C4-2B (cell line): Measurements from ENCODE around the gene SLC16A1.
"Not testable (repeated sequence)": the region's sequence is repeated elsewhere in the genome, so short reads cannot be mapped to it uniquely, and the experiment has no call there.

Experiments used
- H3K27ac ChIP-seq: fragments of 450-650 bp; 2 replicates; pipeline ENCODE4 v1.5.1; 2017
- CTCF ChIP-seq: fragments of 450-650 bp; conservative IDR thresholded peaks from 2 replicates; pipeline ENCODE4 v1.5.1; 2017; ENCODE audit warnings: mild to moderate bottlenecking
- ZFX ChIP-seq: fragments of 450-650 bp; IDR thresholded peaks from 2 replicates; pipeline ENCODE4 v1.6.1; 2017

Gene SLC16A1, protein sequence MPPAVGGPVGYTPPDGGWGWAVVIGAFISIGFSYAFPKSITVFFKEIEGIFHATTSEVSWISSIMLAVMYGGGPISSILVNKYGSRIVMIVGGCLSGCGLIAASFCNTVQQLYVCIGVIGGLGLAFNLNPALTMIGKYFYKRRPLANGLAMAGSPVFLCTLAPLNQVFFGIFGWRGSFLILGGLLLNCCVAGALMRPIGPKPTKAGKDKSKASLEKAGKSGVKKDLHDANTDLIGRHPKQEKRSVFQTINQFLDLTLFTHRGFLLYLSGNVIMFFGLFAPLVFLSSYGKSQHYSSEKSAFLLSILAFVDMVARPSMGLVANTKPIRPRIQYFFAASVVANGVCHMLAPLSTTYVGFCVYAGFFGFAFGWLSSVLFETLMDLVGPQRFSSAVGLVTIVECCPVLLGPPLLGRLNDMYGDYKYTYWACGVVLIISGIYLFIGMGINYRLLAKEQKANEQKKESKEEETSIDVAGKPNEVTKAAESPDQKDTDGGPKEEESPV

DNA sequence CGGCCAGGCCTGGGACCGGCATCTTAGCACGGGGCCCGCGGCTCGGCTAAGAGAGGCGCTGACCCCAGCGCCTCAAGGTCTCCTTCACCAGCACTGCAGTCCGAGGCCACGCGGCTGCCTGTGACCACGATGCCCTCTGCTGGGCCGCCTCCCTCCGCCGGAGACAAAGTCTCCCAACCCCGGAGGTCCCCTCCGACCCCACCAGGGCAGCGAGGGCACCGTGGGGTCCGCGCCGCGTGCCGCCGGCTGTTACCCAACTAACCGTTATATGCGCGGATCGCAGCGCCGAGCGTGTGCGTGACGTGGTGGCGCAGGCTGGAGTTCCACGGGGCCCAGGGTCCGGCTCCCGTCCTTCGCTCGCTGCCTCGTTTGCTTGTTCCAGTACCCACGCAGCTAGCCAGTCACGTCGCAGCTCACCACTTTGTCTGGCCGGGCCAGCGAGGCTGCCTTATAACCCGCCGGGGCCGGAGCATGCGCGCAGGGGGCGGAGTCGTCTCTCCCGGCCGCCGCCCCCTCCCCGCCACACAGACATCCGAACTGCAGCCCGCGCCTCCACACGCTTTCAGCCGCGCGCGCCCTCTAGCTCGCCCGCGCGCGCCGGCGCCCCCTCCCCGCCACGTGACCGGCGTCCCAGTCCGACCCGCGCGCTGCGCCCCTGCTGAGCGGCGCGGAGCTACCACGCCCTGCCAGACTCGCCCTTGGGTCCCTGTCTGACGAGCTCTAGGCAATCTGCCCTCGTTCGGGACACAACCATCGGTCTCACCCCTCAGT, at the start of gene SLC16A1:
TSS of gene SLC16A1 (minus strand) at position 424 of the 771 bp plus-strand sequence. CDS start 26,888 bp downstream, outside the sequence.
- H3K27ac ChIP-seq, result peak within 1 kb of the TSS; percentile 87
- TF ChIP-seq ZFX (peak; percentile 70), CTCF (peak; percentile 62)

GRCh38 chr1:113003751-113004690, 48.0 kb upstream of the SLC16A1 start:
- no peak for TF ChIP-seq CTCF
- TF ChIP-seq ZFX, result no peak

DNA sequence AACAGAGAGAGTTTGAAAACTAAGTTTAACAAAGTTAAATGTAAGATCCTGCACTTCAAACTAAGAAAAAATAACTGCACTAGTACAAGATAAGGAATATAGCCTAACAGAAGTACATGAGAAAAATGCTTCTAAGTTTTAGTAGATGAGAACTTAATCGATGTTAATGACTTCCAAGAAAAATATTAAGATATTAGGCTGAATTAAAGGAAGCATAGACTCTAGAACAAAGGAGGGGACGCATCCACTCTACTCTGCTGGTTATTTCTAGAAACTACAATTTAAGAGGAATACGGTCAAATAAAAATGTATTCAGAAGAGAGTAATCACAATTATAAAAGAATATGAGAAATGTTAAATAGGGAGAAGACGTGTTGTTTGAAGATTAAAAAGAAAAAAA, 46.3 kb upstream of the SLC16A1 start:
- H3K27ac ChIP-seq, result no peak overlapping the region
- TF ChIP-seq CTCF, result no peak
- no peak for TF ChIP-seq ZFX

More at GRCh38 chr1:113003751-113004690, 48.0 kb upstream of the SLC16A1 start:
- no peak overlapping the region for H3K27ac ChIP-seq

DNA sequence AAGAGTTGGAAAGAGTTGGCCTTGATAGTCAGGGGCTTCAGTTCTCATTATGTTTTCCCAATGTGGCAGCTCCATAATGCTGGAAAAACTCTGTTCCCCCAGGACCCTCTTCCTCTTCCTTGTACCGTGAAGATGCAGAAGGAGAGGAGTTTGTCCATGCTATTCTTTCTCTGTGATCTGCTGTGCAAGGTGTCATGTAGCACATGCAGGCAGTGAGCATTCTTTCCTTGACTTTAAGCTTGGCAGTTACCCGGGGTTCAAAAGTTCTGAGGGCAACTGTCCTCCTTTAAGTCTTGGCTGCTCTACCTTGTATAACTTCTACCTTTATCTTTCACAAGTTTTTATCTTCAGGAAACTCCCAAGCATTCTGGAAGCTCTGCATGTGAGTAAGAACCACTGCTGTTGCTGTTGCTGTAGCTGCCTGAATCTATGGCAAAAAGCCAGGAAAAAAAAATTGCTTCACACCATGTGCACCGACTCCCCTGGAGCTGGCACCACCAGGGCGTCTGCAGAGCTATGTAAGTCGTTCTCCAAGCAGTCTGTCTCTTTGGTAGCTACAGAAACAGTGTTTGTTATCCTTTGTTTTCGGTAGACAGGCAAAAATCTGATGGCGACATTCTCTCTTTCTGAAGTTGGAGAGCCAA, 42.7 kb upstream of the SLC16A1 start:
- TF ChIP-seq CTCF, result no peak
- TF ChIP-seq ZFX, result no peak
- no peak overlapping the region for H3K27ac ChIP-seq

- TF ChIP-seq CTCF (no peak), ZFX (no peak)
- H3K27ac ChIP-seq, result no peak overlapping the region
These were observed 41.8 kb upstream of the SLC16A1 start for GRCh38 chr1:112997781-112998180.

DNA sequence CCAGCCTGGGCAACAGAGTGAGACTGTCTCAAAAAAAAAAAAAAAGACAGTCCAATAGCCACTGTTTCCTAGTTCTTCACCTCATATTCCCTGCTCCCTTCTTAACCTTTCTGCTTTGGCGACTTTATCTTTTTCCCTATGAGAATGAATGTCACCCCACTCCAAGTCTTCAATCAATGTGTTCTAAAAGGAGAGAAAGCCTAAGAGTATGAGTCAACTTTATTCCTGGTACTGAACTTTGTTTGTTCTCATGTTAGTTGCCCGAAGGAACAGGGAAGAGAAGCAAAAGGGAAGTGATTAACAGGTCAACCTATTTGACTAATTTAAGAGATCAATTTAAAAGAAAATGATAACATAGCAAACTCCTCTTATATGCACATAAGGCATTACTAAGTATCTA, 39.9 kb upstream of the SLC16A1 start:
- TF ChIP-seq ZFX (no peak), CTCF (no peak)
- no peak overlapping the region for H3K27ac ChIP-seq

DNA sequence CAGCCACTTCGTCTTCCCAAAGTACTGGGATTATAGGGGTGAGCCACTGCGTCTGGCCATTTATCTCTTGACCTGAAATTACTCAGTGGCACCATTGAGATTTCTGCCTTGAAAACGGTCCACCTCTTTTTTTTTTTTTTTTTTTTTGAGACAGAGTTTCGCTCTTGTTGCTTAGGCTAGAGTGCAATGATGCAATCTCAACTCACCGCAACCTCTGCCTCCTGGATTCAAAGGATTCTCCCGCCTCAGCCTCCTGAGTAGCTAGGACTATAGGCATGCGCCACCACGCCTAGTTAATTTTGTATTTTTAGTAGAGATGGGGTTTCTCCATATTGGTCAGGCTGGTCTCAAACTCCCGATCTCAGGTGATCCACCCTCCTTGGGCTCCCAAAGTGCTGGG, 39.0 kb upstream of the SLC16A1 start:
- not testable (repeated sequence) for H3K27ac ChIP-seq
